Mucosa of rectum (tissue), 2 donors: Measurements from ENCODE around the gene SGPL1.

Experiments
- H3K27ac ChIP-seq, 2 donors: one replicate each; pipeline ENCODE4 v1.7.0; 2013; ENCODE audit warnings: inconsistent platforms in 2 of 2, low read depth in 2 of 2, low read length in 2 of 2
- H3K27me3 ChIP-seq, 2 donors: one replicate each; pipeline ENCODE4 v1.7.0; 2013; ENCODE audit warnings: low read length in 2 of 2; ENCODE audit not compliant: control insufficient read depth in 2 of 2, insufficient read depth in 2 of 2
- H3K36me3 ChIP-seq, 2 donors: one replicate each; pipeline ENCODE4 v1.7.0; 2013; ENCODE audit warnings: low read length in 2 of 2; ENCODE audit not compliant: control insufficient read depth in 2 of 2, insufficient read depth in 2 of 2
- H3K4me1 ChIP-seq, 2 donors: one replicate each; pipeline ENCODE4 v1.7.0; 2013; ENCODE audit warnings: low read length in 2 of 2, mild to moderate bottlenecking in 1 of 2; ENCODE audit not compliant: control insufficient read depth in 2 of 2, insufficient read depth in 2 of 2
- H3K4me3 ChIP-seq, 2 donors: one replicate each; pipeline ENCODE4 v1.7.0; 2013; ENCODE audit warnings: low read length in 2 of 2
- H3K9ac ChIP-seq, 2 donors: one replicate each; pipeline ENCODE4 v1.7.0; 2013; ENCODE audit warnings: low read length in 2 of 2, low read depth in 1 of 2, mild to moderate bottlenecking in 1 of 2
- H3K9me3 ChIP-seq, 2 donors: one replicate each; pipeline ENCODE4 v1.7.0; 2013; ENCODE audit warnings: low read length in 2 of 2; ENCODE audit not compliant: control insufficient read depth in 2 of 2
- donor health status: healthy.
- donor health status: Normal muscosa, but diverticular disease.

The SGPL1 gene

GRCh38 chr10:70810967-70811366 lies 4.8 kb upstream of the SGPL1 start:
- H3K36me3 ChIP-seq = no peaks in the 10 kb centered on the region
- no peak overlapping the region for H3K9ac ChIP-seq
- H3K4me3 ChIP-seq = no peak overlapping the region
- H3K27ac ChIP-seq = no peak overlapping the region
- no peaks in the 10 kb centered on the region for H3K27me3 ChIP-seq
- no peaks in the 10 kb centered on the region for H3K4me1 ChIP-seq
- H3K9me3 ChIP-seq = no peaks in the 10 kb centered on the region

DNA sequence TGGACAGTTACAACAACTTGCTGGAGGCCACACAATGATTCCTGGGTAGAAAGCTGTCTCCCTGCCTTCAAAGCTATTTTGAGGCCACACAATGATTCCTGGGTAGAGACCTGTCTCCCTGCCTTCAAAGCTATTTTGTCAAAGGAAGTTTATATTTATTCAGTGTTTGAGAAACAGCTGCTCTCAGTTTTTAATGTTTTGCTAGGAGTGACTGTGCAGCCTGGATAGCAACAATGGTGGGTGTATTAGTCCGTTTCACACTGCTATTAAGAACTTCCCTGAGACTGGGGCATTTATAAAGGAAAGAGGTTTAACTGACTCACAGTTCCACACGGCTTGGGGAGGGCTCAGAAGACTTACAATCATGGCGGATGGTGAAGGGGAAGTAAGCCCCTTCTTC lies 3.9 kb upstream of the SGPL1 start:
- Histone ChIP-seq H3K9me3 (no peaks in the 10 kb centered on the region), H3K36me3 (no peaks in the 10 kb centered on the region), H3K4me3 (no peak overlapping the region), H3K9ac (no peak overlapping the region), H3K4me1 (peaks cover 0 to 3% of the 10 kb centered on the region in 2 donors), H3K27ac (no peak overlapping the region), H3K27me3 (no peaks in the 10 kb centered on the region)

DNA sequence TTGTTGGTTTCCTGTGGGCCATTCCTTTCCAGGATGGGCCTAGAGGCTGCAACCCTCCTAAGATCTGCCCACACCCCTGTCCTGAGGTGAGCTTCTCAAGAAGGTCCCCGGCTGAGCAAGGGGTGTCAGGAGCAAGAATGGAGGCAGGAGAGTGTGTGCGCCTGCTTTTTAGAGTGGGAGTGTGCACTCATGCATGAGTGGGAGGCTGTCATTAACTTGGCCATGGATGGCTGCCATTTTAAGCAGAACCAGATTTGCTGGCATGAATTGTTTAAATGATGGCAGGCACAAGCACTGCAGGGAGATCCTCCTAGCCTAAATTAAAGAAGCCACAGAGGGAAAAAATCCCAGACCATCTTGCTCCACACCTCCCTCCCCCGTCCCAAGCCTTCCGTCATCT lies 2.9 kb upstream of the SGPL1 start:
- H3K4me3 ChIP-seq = no peak overlapping the region
- no peak overlapping the region for H3K9ac ChIP-seq
- peaks cover 0 to 4% of the 10 kb centered on the region in 2 donors for H3K4me1 ChIP-seq
- no peaks in the 10 kb centered on the region for H3K27me3 ChIP-seq
- no peaks in the 10 kb centered on the region for H3K36me3 ChIP-seq
- H3K27ac ChIP-seq = no peak overlapping the region
- no peaks in the 10 kb centered on the region for H3K9me3 ChIP-seq

DNA sequence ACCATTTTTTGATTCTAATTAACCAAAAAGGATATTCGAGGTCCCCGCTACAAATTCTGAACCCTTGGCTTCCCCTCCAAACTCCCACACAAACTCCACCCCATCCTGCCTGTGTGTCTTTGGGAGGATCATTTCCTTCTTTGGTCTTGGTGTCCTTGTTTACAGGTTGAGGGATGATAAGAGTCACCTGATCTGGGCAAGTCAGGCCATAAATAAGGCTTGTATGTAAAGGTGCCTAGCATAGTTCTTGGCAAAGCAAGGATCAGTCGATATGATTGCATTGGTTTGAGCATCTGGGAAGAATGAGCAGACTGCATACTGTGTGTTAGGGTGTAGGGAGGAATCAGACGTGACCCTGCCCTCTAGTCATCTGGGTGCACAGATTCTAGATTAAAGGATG lies 1.6 kb upstream of the SGPL1 start:
- H3K4me1 ChIP-seq = peaks cover 0 to 4% of the 10 kb centered on the region in 2 donors
- H3K27me3 ChIP-seq = no peaks in the 10 kb centered on the region
- H3K4me3 ChIP-seq = no peak overlapping the region
- peaks cover 0 to 10% of the 10 kb centered on the region in 2 donors for H3K36me3 ChIP-seq
- H3K9me3 ChIP-seq = no peaks in the 10 kb centered on the region
- H3K27ac ChIP-seq = no peak overlapping the region
- H3K9ac ChIP-seq = no peak overlapping the region

- H3K27ac ChIP-seq = peak overlapping the region; percentile 89 to 91
- H3K9me3 ChIP-seq = no peaks in the 10 kb centered on the region
- H3K4me1 ChIP-seq = peaks cover 0 to 4% of the 10 kb centered on the region in 2 donors
- H3K27me3 ChIP-seq = no peaks in the 10 kb centered on the region
- peak overlapping the region; percentile 73 to 79 for H3K9ac ChIP-seq
- H3K36me3 ChIP-seq = peaks cover 12 to 15% of the 10 kb centered on the region in 2 donors
- peak overlapping the region; percentile 84 to 87 for H3K4me3 ChIP-seq
Measured at GRCh38 chr10:70816220-70816894, 609 bp downstream of the SGPL1 start.

DNA sequence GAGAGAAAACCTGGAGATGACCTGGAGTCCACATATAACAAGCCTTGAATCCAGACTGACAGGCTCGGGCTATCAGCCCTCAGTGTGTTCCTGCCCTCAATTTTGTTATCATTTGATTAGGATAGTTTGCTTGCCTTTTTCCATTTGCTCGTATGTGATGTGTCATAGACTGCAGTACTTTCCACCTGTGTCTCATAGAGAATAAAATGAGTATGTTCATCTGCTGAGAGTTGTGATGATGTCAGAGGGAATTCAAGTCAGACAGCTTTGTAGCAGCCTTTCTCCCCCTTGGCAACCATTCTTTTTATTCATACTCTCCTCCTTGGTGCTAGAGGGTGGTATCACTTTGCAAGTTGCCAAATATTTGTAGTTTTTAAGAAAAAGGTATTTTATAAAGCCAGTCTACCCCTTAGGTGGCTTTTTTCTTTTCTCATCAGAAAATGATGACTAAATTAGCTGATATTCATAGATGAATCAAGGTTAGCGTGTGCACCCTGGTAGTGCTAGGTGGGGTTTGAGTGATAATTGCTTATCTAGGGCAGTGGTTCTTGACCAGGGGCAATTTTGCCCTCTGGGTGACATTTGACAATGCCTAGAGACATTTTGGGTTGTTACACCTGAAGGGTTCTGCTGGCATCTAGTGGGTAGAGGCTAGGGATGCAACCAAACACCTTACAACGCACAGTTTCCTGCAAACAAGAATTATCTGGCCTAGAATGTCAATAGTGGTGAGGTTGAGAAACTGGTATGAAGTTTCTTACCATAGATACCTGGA lies 5.4 kb downstream of the SGPL1 start:
- Histone ChIP-seq H3K4me1 (peaks cover 0 to 4% of the 10 kb centered on the region in 2 donors), H3K27ac (no peak overlapping the region), H3K9me3 (no peaks in the 10 kb centered on the region), H3K9ac (no peak overlapping the region), H3K4me3 (no peak overlapping the region), H3K27me3 (no peaks in the 10 kb centered on the region), H3K36me3 (peaks cover 12 to 25% of the 10 kb centered on the region in 2 donors)

- no peak overlapping the region for H3K9ac ChIP-seq
- H3K4me3 ChIP-seq = no peak overlapping the region
- H3K27ac ChIP-seq = no peak overlapping the region
- peaks cover 12 to 27% of the 10 kb centered on the region in 2 donors for H3K36me3 ChIP-seq
- H3K27me3 ChIP-seq = no peaks in the 10 kb centered on the region
- H3K9me3 ChIP-seq = no peaks in the 10 kb centered on the region
- H3K4me1 ChIP-seq = peaks cover 3% of the 10 kb centered on the region in 2 donors
Measured at GRCh38 chr10:70822076-70822820, 6.5 kb downstream of the SGPL1 start.

DNA sequence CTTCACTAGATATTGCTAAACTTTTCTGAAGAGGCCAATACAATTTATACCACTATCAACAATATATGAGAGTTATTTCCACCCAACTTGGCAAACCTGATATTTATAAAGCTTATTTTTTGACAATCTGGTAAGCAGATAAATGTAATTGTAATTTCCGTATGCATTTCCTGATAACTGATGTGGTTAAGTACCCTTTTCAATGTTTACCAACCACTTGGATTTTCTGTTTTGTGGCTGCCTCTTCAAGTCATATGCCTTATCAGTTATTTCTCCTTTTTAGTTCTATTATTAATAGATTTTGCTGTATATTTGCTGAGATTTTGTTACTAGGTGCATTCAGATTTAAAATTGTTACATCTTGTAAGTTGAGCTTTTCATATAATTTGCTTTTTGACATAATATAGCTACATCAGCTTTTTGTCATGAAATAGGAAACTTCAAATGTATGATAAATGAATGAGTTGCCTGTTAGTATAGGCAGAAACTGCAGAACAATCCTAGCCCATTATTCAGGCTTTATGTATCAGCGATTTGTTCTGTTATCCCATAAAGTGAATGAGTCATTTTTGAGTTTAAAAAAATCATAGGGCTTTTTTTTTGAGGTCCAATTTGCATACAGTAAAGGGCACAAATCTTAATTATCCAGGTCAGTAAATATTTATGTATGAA lies 11.5 kb downstream of the SGPL1 start:
- Histone ChIP-seq H3K27ac (no peak overlapping the region), H3K4me3 (no peak overlapping the region), H3K9ac (no peak overlapping the region), H3K4me1 (peaks cover 27 to 36% of the 10 kb centered on the region in 2 donors), H3K9me3 (no peaks in the 10 kb centered on the region), H3K27me3 (no peaks in the 10 kb centered on the region), H3K36me3 (peaks cover 0 to 8% of the 10 kb centered on the region in 2 donors)

DNA sequence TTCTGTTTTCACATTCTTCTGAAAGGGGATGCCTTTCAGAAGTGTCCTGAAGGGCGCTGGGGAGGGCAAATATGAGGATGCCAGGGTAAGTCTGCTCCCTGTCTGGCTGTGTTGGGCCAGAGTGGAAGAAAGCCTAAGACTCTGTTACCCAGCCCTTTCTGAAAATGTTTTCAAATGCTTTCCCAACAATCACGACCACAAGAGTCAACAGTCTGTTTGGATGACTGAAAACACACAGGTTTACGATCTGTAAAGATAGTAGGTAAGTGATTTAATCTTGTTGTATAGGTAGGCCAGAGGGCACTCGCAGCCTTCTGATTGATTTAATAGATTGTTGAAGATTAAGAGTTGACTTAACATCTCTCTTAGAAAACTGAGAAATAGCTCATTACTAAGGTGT lies 13.2 kb downstream of the SGPL1 start:
- no peak overlapping the region for H3K4me3 ChIP-seq
- no peaks in the 10 kb centered on the region for H3K27me3 ChIP-seq
- H3K4me1 ChIP-seq = peaks cover 27 to 36% of the 10 kb centered on the region in 2 donors
- H3K9me3 ChIP-seq = no peaks in the 10 kb centered on the region
- H3K9ac ChIP-seq = no peak overlapping the region
- H3K36me3 ChIP-seq = peaks cover 0 to 8% of the 10 kb centered on the region in 2 donors
- peak overlapping the region; percentile 2 to 41 for H3K27ac ChIP-seq
